ENCODE measurements around the gene VPS51.

The VPS51 gene

DNA sequence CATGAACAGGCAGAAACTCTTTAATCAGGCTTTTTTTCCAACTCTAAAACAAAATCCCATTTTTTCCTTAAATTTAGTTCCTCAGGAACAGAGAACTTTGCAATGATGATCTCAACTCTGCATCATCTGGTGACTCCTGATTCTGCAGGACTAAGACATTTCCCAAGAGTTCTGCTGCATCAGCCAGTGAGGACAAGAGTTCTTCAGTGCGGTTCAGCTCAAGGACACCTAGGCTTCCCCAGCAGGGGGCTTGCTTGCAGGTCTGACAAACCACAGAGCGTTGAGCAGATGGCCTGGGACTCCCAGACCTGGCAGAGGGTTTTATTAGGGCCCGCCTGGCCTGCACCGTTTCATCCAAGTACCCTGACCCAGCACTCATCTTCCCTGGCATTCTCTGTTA is 18.6 kb upstream of the VPS51 start:
- TF ChIP-seq, protein P1, sequence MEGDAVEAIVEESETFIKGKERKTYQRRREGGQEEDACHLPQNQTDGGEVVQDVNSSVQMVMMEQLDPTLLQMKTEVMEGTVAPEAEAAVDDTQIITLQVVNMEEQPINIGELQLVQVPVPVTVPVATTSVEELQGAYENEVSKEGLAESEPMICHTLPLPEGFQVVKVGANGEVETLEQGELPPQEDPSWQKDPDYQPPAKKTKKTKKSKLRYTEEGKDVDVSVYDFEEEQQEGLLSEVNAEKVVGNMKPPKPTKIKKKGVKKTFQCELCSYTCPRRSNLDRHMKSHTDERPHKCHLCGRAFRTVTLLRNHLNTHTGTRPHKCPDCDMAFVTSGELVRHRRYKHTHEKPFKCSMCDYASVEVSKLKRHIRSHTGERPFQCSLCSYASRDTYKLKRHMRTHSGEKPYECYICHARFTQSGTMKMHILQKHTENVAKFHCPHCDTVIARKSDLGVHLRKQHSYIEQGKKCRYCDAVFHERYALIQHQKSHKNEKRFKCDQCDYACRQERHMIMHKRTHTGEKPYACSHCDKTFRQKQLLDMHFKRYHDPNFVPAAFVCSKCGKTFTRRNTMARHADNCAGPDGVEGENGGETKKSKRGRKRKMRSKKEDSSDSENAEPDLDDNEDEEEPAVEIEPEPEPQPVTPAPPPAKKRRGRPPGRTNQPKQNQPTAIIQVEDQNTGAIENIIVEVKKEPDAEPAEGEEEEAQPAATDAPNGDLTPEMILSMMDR (conservative IDR thresholded peaks at IDR 0.05), result no peak
- H3K27ac ChIP-seq, result peak overlapping the region; percentile 41

DNA sequence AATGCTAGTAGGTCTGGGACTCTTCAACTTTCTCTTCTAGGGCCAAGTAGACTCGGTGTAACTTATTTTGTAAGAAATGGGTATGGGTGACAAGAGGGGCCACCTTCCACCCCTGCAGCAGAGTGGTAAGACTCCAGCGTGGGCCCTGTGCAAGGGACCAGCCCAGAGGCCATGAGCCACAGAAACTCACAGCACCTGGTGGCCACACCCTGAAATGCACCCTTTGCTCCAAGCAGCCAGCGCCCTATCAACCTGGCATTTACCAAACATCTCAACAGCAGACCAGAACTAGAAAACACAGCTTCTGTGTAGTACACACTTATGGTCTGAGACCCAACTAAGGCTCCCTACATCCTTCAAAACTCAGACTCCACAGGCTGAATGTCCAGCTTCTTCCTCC is 17.9 kb upstream of the VPS51 start:
- peak overlapping the region; percentile 41 for H3K27ac ChIP-seq
- TF ChIP-seq, protein P1 (conservative IDR thresholded peaks at IDR 0.05), result peak; percentile 98

DNA sequence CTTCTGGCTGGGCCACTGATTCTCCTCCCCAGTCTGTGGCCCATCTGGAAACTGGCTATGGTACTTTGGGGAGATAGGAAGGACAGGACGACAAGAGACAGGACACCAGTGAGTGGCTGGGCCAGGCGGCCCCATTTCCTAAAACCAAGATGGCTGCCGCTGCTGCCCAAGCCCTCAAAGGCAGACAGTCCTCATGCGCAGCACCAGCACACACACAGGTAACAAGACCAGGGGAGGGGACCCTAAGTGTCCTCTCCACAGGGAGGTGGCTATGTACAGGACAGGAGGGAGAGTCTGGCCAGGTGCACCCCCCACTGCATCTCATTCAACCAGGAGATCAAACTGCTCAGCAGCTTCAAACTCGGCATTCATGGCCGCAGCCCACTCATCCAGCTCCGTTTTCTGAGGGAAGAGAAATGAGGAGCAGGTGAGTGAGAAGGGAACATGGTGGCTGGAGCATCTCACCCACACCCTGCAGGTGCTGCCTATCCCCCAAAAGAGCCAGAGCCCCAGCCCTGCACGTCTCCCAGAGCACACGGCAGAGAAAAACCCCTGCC is 17.1 kb upstream of the VPS51 start:
- peak overlapping the region; percentile 41 for H3K27ac ChIP-seq

DNA sequence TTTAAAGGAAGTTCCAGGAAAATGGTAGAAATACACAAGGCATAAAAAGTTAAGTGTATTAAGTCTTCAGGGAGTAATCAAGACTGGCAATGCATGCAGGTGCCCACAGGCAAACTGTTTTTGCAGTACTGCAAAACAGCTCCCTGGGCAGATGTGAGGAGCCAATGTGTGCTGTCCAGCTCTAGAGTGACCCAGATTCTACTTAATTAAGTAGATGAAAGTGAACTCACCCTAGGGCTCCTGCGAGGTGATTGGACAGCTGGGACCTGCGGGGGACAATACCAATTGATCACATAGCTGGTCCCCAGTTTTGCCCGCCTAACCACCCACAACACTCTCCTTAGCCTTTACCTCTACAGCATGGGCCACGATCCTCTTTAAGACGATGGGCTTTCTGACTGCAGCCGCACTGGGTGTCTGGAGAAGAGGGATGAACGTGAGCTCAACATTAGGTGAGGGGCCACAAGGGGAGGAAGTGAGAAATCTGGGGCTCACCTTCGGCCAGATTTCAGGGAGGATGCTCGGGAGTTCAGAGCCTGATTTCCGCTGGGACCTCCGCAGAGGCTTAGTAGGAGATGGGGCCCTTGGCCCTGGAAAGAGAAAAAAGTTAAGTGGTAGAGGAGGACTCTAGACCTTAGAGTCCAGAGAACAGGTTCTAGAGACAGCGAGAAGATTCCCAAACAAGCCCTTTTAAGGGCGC is 12.7 kb upstream of the VPS51 start:
- TF ChIP-seq, protein P1 (conservative IDR thresholded peaks at IDR 0.05), result no peak

More for the DNA sequence above, 17.1 kb upstream of the VPS51 start:
- TF ChIP-seq, protein P1 (conservative IDR thresholded peaks at IDR 0.05), result no peak

DNA sequence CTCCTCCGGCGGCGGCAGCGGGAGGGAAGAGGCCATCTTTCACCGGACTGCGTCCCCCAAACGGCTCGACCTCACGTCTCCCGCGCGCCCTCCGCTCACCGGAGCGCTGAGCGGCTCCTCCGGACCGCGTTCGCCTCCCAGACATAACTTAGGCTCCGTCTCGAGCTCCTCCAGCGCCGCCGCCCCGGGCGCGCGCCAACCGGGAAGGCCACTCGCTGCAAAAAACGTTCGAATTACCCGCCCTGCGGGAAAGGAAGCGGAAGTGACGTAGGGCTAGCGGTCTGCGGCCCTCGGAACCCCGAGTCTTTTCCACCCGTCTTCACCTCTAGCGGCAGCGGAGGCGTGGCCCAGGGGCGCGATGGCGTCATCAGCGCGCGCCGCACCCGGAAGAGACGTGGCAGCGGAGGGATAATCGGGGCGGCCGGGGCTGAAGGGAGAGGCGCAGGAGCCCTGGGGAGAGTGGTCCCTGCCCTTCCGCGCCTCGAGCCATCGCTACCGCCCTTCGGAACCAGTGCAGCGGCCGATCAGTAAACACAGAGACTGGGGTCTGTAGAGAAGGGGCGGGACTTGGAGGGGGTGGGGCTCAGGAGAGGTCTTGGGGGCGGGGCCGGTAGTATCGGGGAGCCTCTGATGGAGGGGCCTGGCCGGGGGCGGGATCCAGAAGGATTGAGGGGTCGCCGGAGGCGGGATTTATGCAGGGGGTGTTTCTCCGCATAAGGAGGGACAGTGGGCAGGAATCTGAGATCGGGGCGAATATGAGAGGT is 12.0 kb upstream of the VPS51 start, which contains the start of the genes CDCA5 and ZFPL1:
Gene CDCA5, minus strand, starts transcription at position 207 of the 764 bp plus-strand sequence. Its CDS starts 62 bp downstream, at position 145.
Gene ZFPL1, plus strand, starts transcription at position 389 of the 764 bp plus-strand sequence. CDS start 477 bp downstream, outside the sequence.
- TF ChIP-seq, protein P1 (conservative IDR thresholded peaks at IDR 0.05), result no peak

More for the DNA sequence above, 12.7 kb upstream of the VPS51 start:
- peak overlapping the region; percentile 82 for H3K27ac ChIP-seq

DNA sequence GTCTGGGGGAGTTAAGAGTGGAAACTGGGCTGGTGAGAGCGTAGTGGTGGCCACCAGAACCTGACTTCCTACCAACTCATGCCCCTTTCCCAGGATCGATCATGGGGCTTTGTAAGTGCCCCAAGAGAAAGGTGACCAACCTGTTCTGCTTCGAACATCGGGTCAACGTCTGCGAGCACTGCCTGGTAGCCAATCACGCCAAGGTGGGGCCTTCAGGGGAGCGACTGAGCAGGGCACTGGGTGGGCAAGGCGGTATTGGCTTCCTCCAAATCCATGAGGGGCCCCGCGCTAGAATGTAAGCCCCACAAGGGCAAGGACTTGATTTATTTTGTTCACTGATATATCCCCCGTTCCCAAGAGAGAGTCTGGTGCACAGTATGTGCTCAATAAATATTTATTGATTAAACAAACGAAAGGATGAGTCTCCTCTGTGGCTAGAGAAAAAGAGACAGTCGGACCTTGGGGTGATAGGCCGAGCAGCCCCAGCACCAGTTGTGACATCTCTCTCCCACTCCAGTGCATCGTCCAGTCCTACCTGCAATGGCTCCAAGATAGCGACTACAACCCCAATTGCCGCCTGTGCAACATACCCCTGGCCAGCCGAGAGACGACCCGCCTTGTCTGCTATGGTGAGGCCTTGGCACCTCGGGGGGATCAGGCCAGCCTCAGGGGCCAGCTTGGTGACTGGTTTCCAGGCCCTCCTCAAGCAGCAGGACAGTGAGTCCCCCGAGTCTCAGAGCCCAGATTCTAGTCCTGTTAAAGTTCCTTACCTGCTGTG is 11.2 kb upstream of the VPS51 start:
- H3K27ac ChIP-seq, result peak overlapping the region; percentile 82
- TF ChIP-seq, protein P1 (conservative IDR thresholded peaks at IDR 0.05), result no peak

More for the DNA sequence above, 12.0 kb upstream of the VPS51 start, which contains the start of the genes CDCA5 and ZFPL1:
- peak within 1 kb of the TSS; percentile 82 for H3K27ac ChIP-seq

Measured in VCaP (cell line).